Measurements from ENCODE around the gene SLC9C2.
"Not testable (repeated sequence)": the region's sequence is repeated elsewhere in the genome, so short reads cannot be mapped to it uniquely, and the experiment has no call there.

The SLC9C2 gene

DNA sequence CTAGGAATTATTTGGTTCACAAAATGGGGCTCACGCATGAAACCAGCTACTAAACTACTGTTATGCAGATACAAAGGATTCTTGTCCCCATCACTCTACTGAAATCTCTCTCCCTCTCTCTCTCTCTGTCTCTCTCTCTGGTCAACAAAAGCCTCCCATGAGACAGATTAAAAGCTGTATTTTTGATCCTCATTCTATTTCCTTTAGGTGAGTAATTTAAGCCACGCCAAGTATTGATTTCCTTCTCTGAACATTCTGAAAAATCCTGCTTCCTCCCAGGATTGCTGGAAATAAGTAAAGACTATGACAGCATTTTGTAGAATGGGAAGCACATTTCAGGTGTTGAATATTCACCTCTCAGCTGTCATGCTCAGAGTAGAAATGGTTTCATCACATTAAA lies 82.1 kb downstream of the SLC9C2 start:
- Mint-ChIP-seq H3K27ac (no peak overlapping the region), H3K9me3 (no peaks in the 10 kb centered on the region), H3K4me1 (no peaks in the 10 kb centered on the region), H3K36me3 (no peaks in the 10 kb centered on the region), H3K4me3 (no peak overlapping the region)
- no peak for DNase-seq (ENCODE audit: low spot score in 2 of 2)
- ATAC-seq: no peak

DNA sequence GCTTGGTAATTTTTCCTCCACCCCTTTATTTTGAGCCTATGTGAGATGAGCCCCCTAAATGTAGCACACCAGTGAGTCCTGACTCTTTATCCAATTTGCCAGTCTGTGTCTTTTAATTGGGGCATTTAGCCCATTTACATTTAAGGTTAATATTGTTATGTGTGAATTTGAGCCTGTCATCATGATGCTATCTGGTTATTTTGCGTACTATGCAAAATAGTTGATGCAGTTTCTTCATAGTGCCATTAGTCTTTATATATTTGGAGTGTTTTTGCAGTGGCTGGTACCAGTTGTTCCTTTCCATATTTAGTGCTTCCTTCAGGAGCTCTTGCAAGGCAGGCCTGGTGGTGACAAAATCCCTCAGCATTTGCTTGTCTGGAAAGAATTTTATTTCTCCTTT lies 88.4 kb downstream of the SLC9C2 start:
- not testable (repeated sequence) for H3K4me1 Mint-ChIP-seq; H3K4me3 Mint-ChIP-seq; DNase-seq (ENCODE audit: low spot score in 2 of 2); H3K36me3 Mint-ChIP-seq; ATAC-seq; H3K9me3 Mint-ChIP-seq; H3K27ac Mint-ChIP-seq

DNA sequence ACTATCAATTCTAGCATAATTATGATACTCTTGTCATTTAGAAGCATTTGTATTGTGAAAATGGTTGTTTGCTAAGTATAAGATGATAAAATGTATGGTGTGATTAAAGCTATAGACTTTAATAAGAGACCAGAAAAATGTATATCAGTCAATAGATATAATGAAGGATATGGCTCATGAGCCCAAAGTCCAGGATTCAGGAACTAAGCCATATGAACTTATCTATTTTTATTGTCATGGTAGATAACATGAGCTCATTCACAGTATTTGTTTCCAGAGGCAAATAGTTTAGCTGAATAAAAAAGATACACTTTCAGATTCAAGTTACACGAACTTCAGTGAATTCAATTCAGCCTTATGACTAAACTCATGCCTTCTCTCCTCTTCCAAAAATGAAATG lies 93.1 kb downstream of the SLC9C2 start:
- peaks cover 6% of the 10 kb centered on the region for H3K4me1 Mint-ChIP-seq
- no peak for DNase-seq (ENCODE audit: low spot score in 2 of 2)
- no peak overlapping the region for H3K27ac Mint-ChIP-seq
- ATAC-seq: no peak
- no peak overlapping the region for H3K4me3 Mint-ChIP-seq
- peaks cover 4% of the 10 kb centered on the region for H3K9me3 Mint-ChIP-seq
- no peaks in the 10 kb centered on the region for H3K36me3 Mint-ChIP-seq

GRCh38 chr1:173508541-173508940 lies 94.3 kb downstream of the SLC9C2 start:
- Mint-ChIP-seq H3K9me3 (peaks cover 3% of the 10 kb centered on the region), H3K4me1 (peaks cover 6% of the 10 kb centered on the region), H3K36me3 (no peaks in the 10 kb centered on the region), H3K4me3 (no peak overlapping the region), H3K27ac (no peak overlapping the region)
- DNase-seq (ENCODE audit: low spot score in 2 of 2): no peak
- ATAC-seq: no peak

- ATAC-seq (no peak), DNase-seq (ENCODE audit: low spot score in 2 of 2) (no peak)
- H3K4me1 Mint-ChIP-seq: peaks cover 6% of the 10 kb centered on the region
- no peaks in the 10 kb centered on the region for H3K9me3 Mint-ChIP-seq
- no peak overlapping the region for H3K4me3 Mint-ChIP-seq
- no peaks in the 10 kb centered on the region for H3K36me3 Mint-ChIP-seq
- H3K27ac Mint-ChIP-seq: no peak overlapping the region
These were observed 95.0 kb downstream of the SLC9C2 start for GRCh38 chr1:173507847-173508209.

DNA sequence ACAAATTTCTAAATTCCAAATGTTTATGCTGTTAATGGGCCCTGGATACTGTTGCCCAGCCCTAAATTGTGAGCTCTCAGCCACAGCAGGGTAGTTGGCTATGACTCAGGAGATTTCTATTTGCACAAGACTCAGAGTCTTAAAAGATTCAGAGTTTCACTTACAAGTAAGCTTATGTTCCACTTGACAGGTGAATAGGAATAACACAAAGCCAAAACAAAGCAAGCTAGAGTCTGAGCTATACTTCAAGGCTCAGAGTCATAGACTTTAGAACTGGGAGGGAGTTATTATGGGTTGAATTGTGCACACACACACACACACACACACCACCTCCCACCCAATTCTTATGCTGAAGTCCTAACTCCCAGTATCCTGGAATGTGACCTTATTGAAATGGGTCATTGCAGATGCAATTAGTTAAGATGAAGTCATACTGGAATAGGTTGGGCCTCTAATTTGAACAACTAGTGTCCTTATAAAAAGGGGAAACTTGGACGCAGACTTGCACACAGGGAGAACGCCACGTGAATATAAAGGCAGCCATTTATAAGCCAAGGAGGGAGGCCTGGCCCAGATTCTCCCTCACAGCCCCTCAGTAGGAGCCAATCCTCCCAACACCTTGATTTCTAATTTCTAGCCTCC lies 95.5 kb downstream of the SLC9C2 start:
- no peaks in the 10 kb centered on the region for H3K36me3 Mint-ChIP-seq
- H3K4me3 Mint-ChIP-seq: no peak overlapping the region
- no peaks in the 10 kb centered on the region for H3K9me3 Mint-ChIP-seq
- DNase-seq (ENCODE audit: low spot score in 2 of 2): no peak
- no peak overlapping the region for H3K27ac Mint-ChIP-seq
- peaks cover 6% of the 10 kb centered on the region for H3K4me1 Mint-ChIP-seq
- ATAC-seq: no peak

- DNase-seq (ENCODE audit: low spot score in 2 of 2) (no peak), ATAC-seq (peak; percentile 51)
- Mint-ChIP-seq H3K4me1 (peaks cover 6% of the 10 kb centered on the region), H3K9me3 (no peaks in the 10 kb centered on the region), H3K4me3 (no peak overlapping the region), H3K36me3 (no peaks in the 10 kb centered on the region), H3K27ac (no peak overlapping the region)
These were observed 96.4 kb downstream of the SLC9C2 start for GRCh38 chr1:173506437-173506836.

- H3K9me3 Mint-ChIP-seq: no peaks in the 10 kb centered on the region
- H3K36me3 Mint-ChIP-seq: no peaks in the 10 kb centered on the region
- H3K27ac Mint-ChIP-seq: no peak overlapping the region
- H3K4me1 Mint-ChIP-seq: peaks cover 4% of the 10 kb centered on the region
- ATAC-seq (no peak), DNase-seq (ENCODE audit: low spot score in 2 of 2) (no peak)
- no peak overlapping the region for H3K4me3 Mint-ChIP-seq
These were observed 97.5 kb downstream of the SLC9C2 start for GRCh38 chr1:173505391-173505790.

- ATAC-seq (no peak), DNase-seq (ENCODE audit: low spot score in 2 of 2) (no peak)
- no peak overlapping the region for H3K27ac Mint-ChIP-seq
- no peaks in the 10 kb centered on the region for H3K9me3 Mint-ChIP-seq
- no peaks in the 10 kb centered on the region for H3K4me1 Mint-ChIP-seq
- H3K4me3 Mint-ChIP-seq: no peak overlapping the region
- no peaks in the 10 kb centered on the region for H3K36me3 Mint-ChIP-seq
These were observed 98.6 kb downstream of the SLC9C2 start for GRCh38 chr1:173504268-173504667.

DNA sequence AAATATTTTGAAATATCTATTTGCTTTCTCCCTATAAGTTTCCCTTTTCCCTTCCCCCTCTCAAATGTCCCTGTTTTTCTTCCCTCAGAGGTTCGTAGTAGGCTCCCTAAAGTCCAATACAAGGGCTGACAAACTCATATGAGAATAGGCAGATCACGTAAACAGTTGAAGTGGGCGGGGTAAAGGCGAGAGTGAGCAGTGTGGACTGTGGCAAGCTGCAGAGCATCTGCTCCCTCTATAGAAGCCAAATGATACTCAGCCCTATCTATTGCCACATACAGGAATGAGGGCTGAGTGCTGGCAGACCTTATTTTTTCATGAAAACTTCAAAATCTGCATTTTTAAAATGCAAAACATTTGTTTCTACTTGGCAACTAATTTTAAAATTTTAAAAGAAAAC lies 99.5 kb downstream of the SLC9C2 start:
- no peaks in the 10 kb centered on the region for H3K4me1 Mint-ChIP-seq
- ATAC-seq: no peak
- no peak overlapping the region for H3K27ac Mint-ChIP-seq
- H3K36me3 Mint-ChIP-seq: no peaks in the 10 kb centered on the region
- no peak overlapping the region for H3K4me3 Mint-ChIP-seq
- no peak for DNase-seq (ENCODE audit: low spot score in 2 of 2)
- H3K9me3 Mint-ChIP-seq: no peaks in the 10 kb centered on the region

GRCh38 chr1:173502104-173502503 lies 100.8 kb downstream of the SLC9C2 start:
- DNase-seq (ENCODE audit: low spot score in 2 of 2) (no peak), ATAC-seq (no peak)
- Mint-ChIP-seq H3K27ac (no peak overlapping the region), H3K36me3 (no peaks in the 10 kb centered on the region), H3K9me3 (no peaks in the 10 kb centered on the region), H3K4me3 (no peak overlapping the region), H3K4me1 (no peaks in the 10 kb centered on the region)

DNA sequence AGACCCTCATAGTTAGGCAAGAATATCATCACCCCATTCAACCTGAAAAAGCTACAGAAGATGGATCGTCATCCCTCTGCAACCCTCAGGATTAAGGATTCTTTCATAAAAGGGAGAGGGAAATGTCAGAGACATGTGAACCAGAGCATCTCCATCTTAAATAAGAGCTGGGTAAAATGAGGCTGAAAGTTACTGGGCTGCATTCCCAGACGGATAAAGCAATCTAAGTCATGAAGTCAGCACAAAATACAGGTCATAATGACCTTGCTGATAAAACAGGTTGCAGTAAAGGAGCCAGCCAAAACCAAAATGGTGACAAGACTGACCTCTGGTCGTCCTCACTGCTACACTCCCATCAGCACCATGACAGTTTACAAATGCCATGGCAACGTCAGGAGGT lies 103.1 kb downstream of the SLC9C2 start:
- no peak for ATAC-seq
- H3K9me3 Mint-ChIP-seq: no peaks in the 10 kb centered on the region
- no peak for DNase-seq (ENCODE audit: low spot score in 2 of 2)
- H3K4me1 Mint-ChIP-seq: no peaks in the 10 kb centered on the region
- H3K27ac Mint-ChIP-seq: no peak overlapping the region
- no peak overlapping the region for H3K4me3 Mint-ChIP-seq
- H3K36me3 Mint-ChIP-seq: no peaks in the 10 kb centered on the region

DNA sequence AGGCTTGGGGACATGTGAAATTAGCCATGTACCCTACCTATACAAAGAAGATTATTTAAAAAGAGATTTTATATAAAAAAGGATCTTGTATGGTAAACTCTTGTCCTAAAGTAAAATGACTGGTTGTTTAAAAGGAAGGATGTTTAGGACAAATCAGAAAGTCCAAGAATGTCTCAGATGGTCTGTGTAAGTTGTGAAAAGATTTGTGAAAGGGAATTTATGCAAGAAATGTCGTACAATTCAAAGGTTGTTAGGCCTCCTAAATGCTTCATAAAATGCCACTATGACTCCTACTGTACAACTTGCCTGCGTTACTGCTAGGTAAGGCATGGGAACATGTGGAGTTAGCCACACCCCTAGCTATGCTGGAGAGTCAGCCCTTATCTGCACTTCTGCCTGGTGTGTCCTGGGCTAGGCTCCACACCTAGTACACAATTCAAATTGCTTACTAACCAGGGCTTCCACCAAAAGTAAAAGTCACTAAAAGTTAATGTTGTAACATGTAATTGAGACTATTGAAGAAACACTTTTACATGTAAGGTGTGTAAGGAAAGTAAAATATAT lies 106.0 kb downstream of the SLC9C2 start:
- H3K4me1 Mint-ChIP-seq: no peaks in the 10 kb centered on the region
- H3K36me3 Mint-ChIP-seq: no peaks in the 10 kb centered on the region
- no peaks in the 10 kb centered on the region for H3K9me3 Mint-ChIP-seq
- DNase-seq (ENCODE audit: low spot score in 2 of 2): no peak
- no peak overlapping the region for H3K27ac Mint-ChIP-seq
- H3K4me3 Mint-ChIP-seq: no peak overlapping the region
- ATAC-seq: no peak

DNA sequence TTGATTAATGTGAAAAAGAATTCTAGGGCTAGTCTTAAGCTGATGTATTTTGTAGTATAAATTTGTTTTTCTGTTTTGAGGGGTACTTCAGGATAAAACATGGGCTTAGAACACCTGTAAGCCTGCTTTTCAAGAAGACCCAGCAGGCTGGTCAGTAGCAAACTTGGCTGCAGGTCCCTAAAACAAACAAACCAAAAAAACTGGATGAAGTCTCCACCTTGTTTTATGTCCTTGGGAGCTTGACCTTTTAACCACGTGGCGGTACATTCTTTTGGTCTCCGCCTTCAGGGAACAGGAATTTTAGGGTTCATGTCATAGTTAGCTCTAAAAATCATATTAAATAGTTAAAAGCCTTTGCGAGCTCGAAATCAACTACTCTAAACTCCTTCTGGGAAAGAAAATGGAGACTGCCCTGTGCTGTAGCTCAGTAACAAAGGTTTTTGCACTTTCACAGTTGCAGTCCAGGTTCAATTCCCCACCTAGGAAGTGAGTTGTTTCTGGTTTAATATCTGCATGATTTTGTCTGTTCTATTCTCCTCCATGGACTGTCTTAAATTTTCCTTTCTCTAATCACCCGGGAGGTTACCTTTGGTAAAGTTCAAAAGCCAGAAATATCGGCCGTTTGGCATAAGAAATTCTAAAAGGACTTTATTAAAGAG lies 107.1 kb downstream of the SLC9C2 start:
- H3K4me3 Mint-ChIP-seq: no peak overlapping the region
- no peak for ATAC-seq
- DNase-seq (ENCODE audit: low spot score in 2 of 2): no peak
- H3K4me1 Mint-ChIP-seq: no peaks in the 10 kb centered on the region
- no peak overlapping the region for H3K27ac Mint-ChIP-seq
- H3K36me3 Mint-ChIP-seq: no peaks in the 10 kb centered on the region
- H3K9me3 Mint-ChIP-seq: no peaks in the 10 kb centered on the region

DNA sequence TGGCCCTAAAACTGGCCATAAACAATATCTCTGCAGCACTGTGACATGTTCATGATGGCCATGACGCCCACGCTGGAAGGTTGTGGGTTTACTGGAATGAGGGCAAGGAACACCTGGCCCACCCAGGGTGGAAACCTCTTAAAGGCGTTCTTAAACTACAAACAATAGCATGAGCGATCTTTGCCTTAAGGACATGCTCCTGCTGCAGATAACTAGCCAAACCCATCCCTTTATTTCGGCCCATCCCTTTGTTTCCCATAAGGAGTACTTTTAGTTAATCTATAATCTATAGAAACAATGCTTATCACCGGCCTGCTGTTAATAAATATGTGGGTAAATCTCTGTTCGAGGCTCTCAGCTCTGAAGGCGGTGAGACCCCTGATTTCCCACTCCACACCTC lies 109.7 kb downstream of the SLC9C2 start:
- H3K9me3 Mint-ChIP-seq; H3K4me1 Mint-ChIP-seq; H3K27ac Mint-ChIP-seq; DNase-seq (ENCODE audit: low spot score in 2 of 2); H3K4me3 Mint-ChIP-seq; ATAC-seq: not testable (repeated sequence)
- peaks cover 19% of the 10 kb centered on the region for H3K36me3 Mint-ChIP-seq

DNA sequence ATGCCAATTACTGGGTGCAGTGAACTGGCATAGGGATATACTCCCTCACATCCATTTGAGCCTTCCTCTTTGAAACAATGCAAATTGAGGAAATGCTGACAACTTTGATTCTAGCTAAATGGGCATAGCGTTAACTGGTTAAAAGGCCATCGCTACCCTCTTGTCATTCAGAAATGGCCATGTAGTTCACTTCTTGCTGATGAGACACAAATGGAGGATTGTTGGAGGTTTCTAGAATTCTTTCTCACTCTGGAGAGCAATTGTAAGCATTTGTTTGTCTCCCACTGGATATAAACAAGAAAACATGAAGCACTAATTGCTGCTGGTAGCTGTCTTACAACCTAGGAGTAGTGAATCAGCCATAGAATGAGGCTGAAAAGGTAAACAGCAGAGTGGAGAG lies 111.4 kb downstream of the SLC9C2 start:
- Mint-ChIP-seq H3K36me3 (peaks cover 35% of the 10 kb centered on the region), H3K27ac (no peak overlapping the region), H3K4me1 (no peaks in the 10 kb centered on the region), H3K9me3 (no peaks in the 10 kb centered on the region), H3K4me3 (no peak overlapping the region)
- DNase-seq (ENCODE audit: low spot score in 2 of 2): no peak
- ATAC-seq: no peak

All from stimulated activated effector memory CD8-positive, alpha-beta T cell treated with anti-CD3 and anti-CD28 coated beads, Interleukin-12 subunit alpha, Interleukin-12 subunit beta, amount 100 ng/mL, for 72 hours (primary cell).